Natural killer cell (primary cell): ENCODE results near the gene OGFOD3. TPM values are rescaled to one million over a fixed set of nuclear protein-coding genes. Genes with fewer than 3 reads are reported as not detected.
"Not testable (repeated sequence)": the region's sequence is repeated elsewhere in the genome, so short reads cannot be mapped to it uniquely, and the experiment has no call there.

Source experiments
- ATAC-seq, 3 donors: fragments of 150-1000 bp in 2 of 3; fragments of 200-7000 bp in 1 of 3; cut with Tn5 transposase; 1 replicate in 1 of 3; 2 replicates in 2 of 3; pipeline ENCODE4 v1.10.0; 2021; ENCODE audit warnings: mild to moderate bottlenecking in 2 of 3, moderate library complexity in 2 of 3
- DNase-seq, 2 donors: peaks; one replicate each; pipeline versions ENCODE4 v3.0.0 to v3.0.0-alpha.2; 2013 to 2021; ENCODE audit warnings: mixed read lengths in 1 of 2
- H3K27ac ChIP-seq: one replicate; pipeline ENCODE4 v1.5.1; 2013; ENCODE audit warnings: mild to moderate bottlenecking, low read length
- H3K27me3 ChIP-seq: one replicate; pipeline ENCODE4 v1.6.1; 2013; ENCODE audit warnings: low read length; ENCODE audit not compliant: control insufficient read depth, insufficient read depth
- H3K36me3 ChIP-seq: one replicate; pipeline ENCODE4 v1.6.1; 2013; ENCODE audit warnings: low read length; ENCODE audit not compliant: control insufficient read depth, insufficient read depth
- H3K4me1 ChIP-seq: one replicate; pipeline ENCODE4 v1.6.1; 2013; ENCODE audit warnings: low read length; ENCODE audit not compliant: control insufficient read depth, insufficient read depth
- H3K4me3 ChIP-seq: one replicate; pipeline ENCODE4 v1.5.1; 2013; ENCODE audit warnings: low read length
- H3K9me3 ChIP-seq: one replicate; pipeline ENCODE4 v1.6.1; 2013; ENCODE audit warnings: low read length; ENCODE audit not compliant: control insufficient read depth, insufficient read depth
- H3K27ac Mint-ChIP-seq, 2 donors: one replicate each; pipeline ENCODE4 v1.8.0; 2022; ENCODE audit warnings: mild to moderate bottlenecking in 2 of 2, mixed read lengths in 2 of 2, moderate library complexity in 1 of 2
- H3K27me3 Mint-ChIP-seq, 2 donors: one replicate each; pipeline ENCODE4 v1.8.0; 2022; ENCODE audit warnings: low read depth in 2 of 2, mixed read lengths in 2 of 2
- H3K36me3 Mint-ChIP-seq: one replicate; pipeline ENCODE4 v1.8.0; 2022; ENCODE audit warnings: mixed read lengths
- H3K4me1 Mint-ChIP-seq, 2 donors: one replicate each; pipeline ENCODE4 v1.8.0; 2022; ENCODE audit warnings: mixed read lengths in 2 of 2
- H3K4me3 Mint-ChIP-seq: one replicate; pipeline ENCODE4 v1.8.0; 2022; ENCODE audit warnings: mild to moderate bottlenecking, moderate library complexity, mixed read lengths
- H3K9me3 Mint-ChIP-seq, 2 donors: one replicate each; pipeline ENCODE4 v1.8.0; 2022; ENCODE audit warnings: mixed read lengths in 2 of 2
- WGBS: methylation state at CpG from one replicate; pipeline ENCODE4 v1.1.7; 2013; ENCODE audit warnings: missing lambda C conversion rate; ENCODE audit not compliant: insufficient coverage; 5-methylcytosine and 5-hydroxymethylcytosine counted together
- intact Hi-C: fragments of 100-400 bp; cut with micrococcal nuclease; formaldehyde crosslinking; loops from one replicate; pipeline ENCODE4 v1.14.2; 2022
- total RNA-seq, 4 donors: library from RNA; stranded (reverse); fragments of 120-200 nt in 1 of 4; gene quantifications; one replicate each; pipeline versions ENCODE4 v1.2.3 to v1.2.4, GENCODE V29; 2013 to 2022
- TF ChIP-seq, protein P1 (sequence below): fragments of 200-600 bp; IDR thresholded peaks from one replicate; pipeline ENCODE4 v1.8.0; 2022; ENCODE audit warnings: antibody characterized with exemption

OGFOD3 gene
- total RNA-seq, 3 donors from 2014 or later (not counting 1 experiment from before 2014, with no cell fraction given) = 21.6 to 28.6 (median 23.3) TPM

DNA sequence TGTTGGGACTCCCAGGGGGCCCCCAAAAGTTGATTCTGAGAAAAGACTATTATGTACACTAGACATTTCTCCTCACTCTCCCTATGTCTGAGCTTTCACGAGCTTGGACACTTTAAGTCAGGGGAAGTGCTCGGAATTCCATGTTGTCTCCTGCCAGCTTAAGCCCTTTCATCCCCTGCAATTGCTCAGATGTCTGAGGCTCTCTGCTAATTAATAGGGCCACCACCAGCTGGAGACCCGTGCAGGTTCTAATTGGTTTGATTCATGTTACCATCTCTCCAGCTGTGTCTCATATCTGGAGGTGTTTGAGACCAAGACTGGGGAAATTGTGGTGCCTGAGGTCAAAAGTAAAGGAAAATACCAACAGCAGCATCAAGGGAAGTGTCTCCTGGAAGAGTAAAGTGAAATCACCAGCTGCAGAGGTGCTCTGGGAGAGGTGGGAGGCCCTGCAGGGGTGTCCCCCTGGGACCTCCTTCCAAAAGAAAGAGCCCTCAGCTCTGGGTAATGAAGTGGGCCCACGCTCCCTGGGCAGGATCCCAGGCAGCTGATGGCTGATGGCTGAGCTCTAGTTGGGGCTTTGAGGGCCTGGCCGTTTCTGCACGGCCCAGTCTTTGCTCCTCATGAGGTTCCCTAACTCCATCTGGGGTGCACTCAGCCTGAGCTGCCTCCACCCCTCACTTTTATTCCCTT, 52.6 kb downstream of the OGFOD3 start:
- intact Hi-C loops = no loop called here
- ATAC-seq (no peak), DNase-seq (no peak)
- H3K27ac ChIP-seq = no peak overlapping the region
- Mint-ChIP-seq H3K9me3 (no peaks in the 10 kb centered on the region), H3K27me3 (peaks cover 4 to 26% of the 10 kb centered on the region in 2 donors), H3K27ac (no peak overlapping the region), H3K4me3 (no peak overlapping the region), H3K4me1 (peaks cover 2 to 3% of the 10 kb centered on the region in 2 donors), H3K36me3 (no peaks in the 10 kb centered on the region)
- TF ChIP-seq, protein P1, sequence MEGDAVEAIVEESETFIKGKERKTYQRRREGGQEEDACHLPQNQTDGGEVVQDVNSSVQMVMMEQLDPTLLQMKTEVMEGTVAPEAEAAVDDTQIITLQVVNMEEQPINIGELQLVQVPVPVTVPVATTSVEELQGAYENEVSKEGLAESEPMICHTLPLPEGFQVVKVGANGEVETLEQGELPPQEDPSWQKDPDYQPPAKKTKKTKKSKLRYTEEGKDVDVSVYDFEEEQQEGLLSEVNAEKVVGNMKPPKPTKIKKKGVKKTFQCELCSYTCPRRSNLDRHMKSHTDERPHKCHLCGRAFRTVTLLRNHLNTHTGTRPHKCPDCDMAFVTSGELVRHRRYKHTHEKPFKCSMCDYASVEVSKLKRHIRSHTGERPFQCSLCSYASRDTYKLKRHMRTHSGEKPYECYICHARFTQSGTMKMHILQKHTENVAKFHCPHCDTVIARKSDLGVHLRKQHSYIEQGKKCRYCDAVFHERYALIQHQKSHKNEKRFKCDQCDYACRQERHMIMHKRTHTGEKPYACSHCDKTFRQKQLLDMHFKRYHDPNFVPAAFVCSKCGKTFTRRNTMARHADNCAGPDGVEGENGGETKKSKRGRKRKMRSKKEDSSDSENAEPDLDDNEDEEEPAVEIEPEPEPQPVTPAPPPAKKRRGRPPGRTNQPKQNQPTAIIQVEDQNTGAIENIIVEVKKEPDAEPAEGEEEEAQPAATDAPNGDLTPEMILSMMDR = no peak
- H3K4me3 ChIP-seq = no peak overlapping the region
- H3K4me1 ChIP-seq = peaks cover 5% of the 10 kb centered on the region
- H3K9me3 ChIP-seq = no peaks in the 10 kb centered on the region
- WGBS = 74% methylated on average over 6 of the region's 6 CpGs
- no peaks in the 10 kb centered on the region for H3K36me3 ChIP-seq
- peaks cover 7% of the 10 kb centered on the region for H3K27me3 ChIP-seq

DNA sequence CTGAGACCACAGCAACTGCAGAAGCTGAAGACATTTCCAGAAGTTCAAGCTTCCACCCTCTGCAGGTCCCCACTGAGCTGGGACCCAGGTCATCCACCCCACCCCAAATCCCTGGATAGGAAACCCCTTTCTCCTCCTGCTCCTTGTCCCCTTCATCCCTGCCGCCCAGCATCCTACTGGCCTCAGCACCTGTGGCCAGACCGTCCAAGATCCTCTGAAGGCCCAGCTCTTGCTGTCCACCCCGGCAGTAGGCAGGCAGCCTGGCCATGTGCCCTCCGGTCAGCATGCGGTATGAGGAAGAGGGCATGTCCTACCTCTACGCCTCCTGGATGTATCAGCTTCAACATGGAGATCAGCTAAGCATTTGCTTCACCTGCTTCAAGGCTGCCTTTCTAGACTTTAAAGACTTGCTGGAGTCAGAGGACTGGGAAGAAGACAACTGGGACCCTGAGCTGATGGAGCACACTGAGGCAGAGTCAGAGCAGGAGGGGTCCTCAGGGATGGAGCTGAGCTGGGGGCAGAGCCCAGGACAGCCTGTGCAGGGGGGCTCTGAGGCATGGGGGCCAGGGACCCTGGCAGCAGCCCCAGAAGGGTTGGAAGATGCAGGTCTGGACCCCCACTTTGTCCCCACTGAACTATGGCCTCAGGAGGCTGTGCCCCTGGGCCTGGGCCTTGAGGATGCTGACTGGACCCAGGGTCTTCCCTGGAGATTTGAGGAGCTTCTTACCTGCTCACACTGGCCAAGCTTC, 56.3 kb downstream of the OGFOD3 start:
- Mint-ChIP-seq H3K36me3 (no peaks in the 10 kb centered on the region), H3K27me3 (peaks cover 6 to 14% of the 10 kb centered on the region in 2 donors), H3K4me3 (no peak overlapping the region), H3K9me3 (no peaks in the 10 kb centered on the region), H3K4me1 (peaks cover 0 to 10% of the 10 kb centered on the region in 2 donors), H3K27ac (no peak overlapping the region)
- Histone ChIP-seq H3K4me3 (no peak overlapping the region), H3K27me3 (no peaks in the 10 kb centered on the region), H3K4me1 (peaks cover 5% of the 10 kb centered on the region), H3K9me3 (no peaks in the 10 kb centered on the region), H3K36me3 (no peaks in the 10 kb centered on the region), H3K27ac (no peak overlapping the region)
- intact Hi-C loops = no loop called here
- TF ChIP-seq, protein P1 = no peak
- ATAC-seq (no peak), DNase-seq (no peak)
- WGBS = 96% methylated on average over 6 of the region's 6 CpGs

DNA sequence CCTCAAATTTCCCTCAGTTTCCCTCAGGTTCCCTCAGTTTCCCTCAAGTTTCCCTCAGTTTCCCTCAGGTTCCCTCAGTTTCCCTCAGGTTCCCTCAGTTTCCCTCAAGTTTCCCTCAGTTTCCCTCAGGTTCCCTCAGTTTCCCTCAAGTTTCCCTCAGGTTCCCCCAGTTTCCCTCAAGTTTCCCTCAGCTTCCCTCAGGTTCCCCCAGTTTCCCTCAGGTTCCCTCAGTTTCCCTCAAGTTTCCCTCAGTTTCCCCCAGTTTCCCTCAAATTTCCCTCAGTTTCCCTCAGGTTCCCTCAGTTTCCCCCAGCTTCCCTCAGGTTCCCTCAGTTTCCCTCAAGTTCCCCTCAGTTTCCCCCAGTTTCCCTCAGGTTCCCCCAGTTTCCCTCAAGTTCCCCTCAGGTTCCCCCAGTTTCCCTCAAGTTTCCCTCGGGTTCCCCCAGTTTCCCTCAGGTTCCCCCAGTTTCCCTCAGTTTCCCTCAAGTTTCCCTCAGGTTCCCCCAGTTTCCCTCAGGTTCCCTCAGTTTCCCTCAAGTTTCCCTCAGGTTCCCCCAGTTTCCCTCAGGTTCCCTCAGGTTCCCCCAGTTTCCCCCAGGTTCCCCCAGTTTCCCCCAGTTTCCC, 58.8 kb downstream of the OGFOD3 start:
- DNase-seq, H3K9me3 Mint-ChIP-seq, H3K27ac ChIP-seq, H3K4me3 Mint-ChIP-seq, intact Hi-C loops, H3K36me3 Mint-ChIP-seq, H3K27ac Mint-ChIP-seq, H3K4me3 ChIP-seq, H3K4me1 ChIP-seq, H3K9me3 ChIP-seq, H3K36me3 ChIP-seq, H3K4me1 Mint-ChIP-seq, H3K27me3 ChIP-seq, ATAC-seq: not testable (repeated sequence)
- peaks cover 6 to 11% of the 10 kb centered on the region in 2 donors for H3K27me3 Mint-ChIP-seq
- WGBS = 60% methylated on average over 1 of the region's 1 CpG
